Measurements from ENCODE around the gene PCDHGA4.
"Not testable (repeated sequence)": the region's sequence is repeated elsewhere in the genome, so short reads cannot be mapped to it uniquely, and the experiment has no call there.

Gene PCDHGA4

GRCh38 chr5:141387557-141388311 is 32.9 kb downstream of the PCDHGA4 start, which contains the start of gene PCDHGB4:
Gene PCDHGB4 (plus strand): TSS chr5:141387698. CDS start chr5:141387885, 187 bp downstream.
- H3K36me3 ChIP-seq (ENCODE audit: insufficient read depth, low read length); H3K4me1 ChIP-seq (ENCODE audit: insufficient read depth, low read length): not testable (repeated sequence)
- Histone ChIP-seq H3K9ac (ENCODE audit: low read depth, low read length) (peak within 1 kb of the TSS; percentile 64; the same call in 1 of the 2 replicates), H3K9me3 (ENCODE audit: control insufficient read depth, insufficient read depth, low read length) (peaks cover 17% of the 10 kb centered on the region)

- Histone ChIP-seq H3K9me3 (ENCODE audit: control insufficient read depth, insufficient read depth, low read length) (peaks cover 26% of the 10 kb centered on the region), H3K4me1 (ENCODE audit: insufficient read depth, low read length) (no peaks in the 10 kb centered on the region), H3K9ac (ENCODE audit: low read depth, low read length) (no peak overlapping the region), H3K36me3 (ENCODE audit: insufficient read depth, low read length) (peaks cover 3% of the 10 kb centered on the region)
Measured at GRCh38 chr5:141388661-141389060, 33.8 kb downstream of the PCDHGA4 start.

GRCh38 chr5:141389153-141390042 is 34.6 kb downstream of the PCDHGA4 start:
- peaks cover 32% of the 10 kb centered on the region for H3K9me3 ChIP-seq (ENCODE audit: control insufficient read depth, insufficient read depth, low read length)

DNA sequence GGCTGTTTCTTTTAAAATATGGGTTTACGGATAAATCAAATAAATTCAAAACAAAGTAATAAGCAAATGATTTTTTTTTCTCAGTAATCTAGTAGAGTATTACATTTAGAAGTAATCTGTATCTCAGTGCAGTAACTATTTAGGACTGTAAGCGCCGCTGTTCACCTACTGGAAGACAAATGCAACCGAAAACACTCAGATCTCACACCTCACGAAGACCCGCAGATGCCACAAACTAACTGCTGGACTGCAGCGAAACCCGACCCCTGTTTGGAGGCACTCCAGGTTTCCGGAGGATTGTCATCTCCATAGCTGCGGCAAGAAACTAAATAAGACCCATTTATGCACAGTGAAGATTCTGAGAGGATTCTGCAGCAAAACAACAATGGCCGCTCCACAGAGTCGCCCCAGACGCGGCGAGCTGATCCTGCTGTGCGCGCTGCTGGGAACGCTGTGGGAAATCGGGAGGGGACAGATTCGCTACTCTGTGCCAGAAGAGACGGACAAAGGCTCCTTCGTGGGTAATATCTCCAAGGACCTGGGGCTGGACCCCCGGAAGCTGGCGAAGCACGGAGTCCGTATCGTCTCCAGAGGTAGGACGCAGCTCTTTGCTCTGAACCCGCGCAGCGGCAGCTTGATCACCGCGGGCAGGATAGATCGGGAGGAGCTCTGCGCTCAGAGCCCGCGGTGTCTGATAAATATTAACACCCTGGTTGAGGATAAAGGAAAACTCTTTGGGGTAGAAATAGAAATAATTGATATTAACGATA is 37.8 kb downstream of the PCDHGA4 start, which contains the start of gene PCDHGA8:
Gene PCDHGA8, plus strand, starts transcription at position 205 of the 770 bp plus-strand sequence. Its CDS starts 181 bp downstream, at position 386.
- Histone ChIP-seq H3K36me3 (ENCODE audit: insufficient read depth, low read length) (peaks cover 7% of the 10 kb centered on the region), H3K9me3 (ENCODE audit: control insufficient read depth, insufficient read depth, low read length) (peaks cover 41% of the 10 kb centered on the region), H3K9ac (ENCODE audit: low read depth, low read length) (no peak within 1 kb of the TSS), H3K4me1 (ENCODE audit: insufficient read depth, low read length) (no peaks in the 10 kb centered on the region)

More at GRCh38 chr5:141389153-141390042, 34.6 kb downstream of the PCDHGA4 start:
- H3K9ac ChIP-seq (ENCODE audit: low read depth, low read length) = no peak overlapping the region
- H3K36me3 ChIP-seq (ENCODE audit: insufficient read depth, low read length) = peaks cover 7% of the 10 kb centered on the region
- H3K4me1 ChIP-seq (ENCODE audit: insufficient read depth, low read length) = no peaks in the 10 kb centered on the region

DNA sequence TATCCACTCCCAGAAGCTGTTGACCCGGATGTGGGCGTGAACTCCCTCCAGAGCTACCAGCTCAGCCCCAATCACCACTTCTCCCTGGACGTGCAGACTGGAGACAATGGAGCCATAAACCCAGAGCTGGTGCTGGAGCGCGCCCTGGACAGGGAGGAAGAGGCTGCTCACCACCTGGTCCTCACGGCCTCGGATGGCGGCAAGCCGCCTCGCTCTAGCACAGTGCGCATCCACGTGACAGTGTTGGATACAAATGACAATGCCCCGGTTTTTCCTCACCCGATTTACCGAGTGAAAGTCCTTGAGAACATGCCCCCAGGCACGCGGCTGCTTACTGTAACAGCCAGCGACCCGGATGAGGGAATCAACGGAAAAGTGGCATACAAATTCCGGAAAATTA is 38.4 kb downstream of the PCDHGA4 start:
- Histone ChIP-seq H3K9ac (ENCODE audit: low read depth, low read length) (no peak overlapping the region), H3K4me1 (ENCODE audit: insufficient read depth, low read length) (no peaks in the 10 kb centered on the region), H3K9me3 (ENCODE audit: control insufficient read depth, insufficient read depth, low read length) (peaks cover 41% of the 10 kb centered on the region), H3K36me3 (ENCODE audit: insufficient read depth, low read length) (peaks cover 7% of the 10 kb centered on the region)

DNA sequence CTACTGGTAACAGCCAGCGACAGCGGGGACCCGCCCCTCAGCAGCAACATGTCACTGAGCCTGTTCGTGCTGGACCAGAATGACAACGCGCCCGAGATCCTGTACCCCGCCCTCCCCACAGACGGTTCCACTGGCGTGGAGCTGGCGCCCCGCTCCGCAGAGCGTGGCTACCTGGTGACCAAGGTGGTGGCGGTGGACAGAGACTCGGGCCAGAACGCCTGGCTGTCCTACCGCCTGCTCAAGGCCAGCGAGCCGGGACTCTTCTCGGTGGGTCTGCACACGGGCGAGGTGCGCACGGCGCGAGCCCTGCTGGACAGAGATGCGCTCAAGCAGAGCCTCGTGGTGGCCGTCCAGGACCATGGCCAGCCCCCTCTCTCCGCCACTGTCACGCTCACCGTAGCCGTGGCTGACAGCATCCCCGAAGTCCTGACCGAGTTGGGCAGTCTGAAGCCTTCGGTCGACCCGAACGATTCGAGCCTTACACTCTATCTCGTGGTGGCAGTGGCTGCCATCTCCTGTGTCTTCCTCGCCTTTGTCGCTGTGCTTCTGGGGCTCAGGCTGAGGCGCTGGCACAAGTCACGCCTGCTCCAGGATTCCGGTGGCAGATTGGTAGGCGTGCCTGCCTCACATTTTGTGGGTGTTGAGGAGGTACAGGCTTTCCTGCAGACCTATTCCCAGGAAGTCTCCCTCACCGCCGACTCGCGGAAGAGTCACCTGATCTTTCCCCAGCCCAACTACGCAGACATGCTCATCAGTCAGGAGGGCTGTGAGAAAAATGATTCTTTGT is 39.8 kb downstream of the PCDHGA4 start:
- H3K36me3 ChIP-seq (ENCODE audit: insufficient read depth, low read length); H3K4me1 ChIP-seq (ENCODE audit: insufficient read depth, low read length); H3K9ac ChIP-seq (ENCODE audit: low read depth, low read length): not testable (repeated sequence)
- peaks cover 40% of the 10 kb centered on the region for H3K9me3 ChIP-seq (ENCODE audit: control insufficient read depth, insufficient read depth, low read length)

DNA sequence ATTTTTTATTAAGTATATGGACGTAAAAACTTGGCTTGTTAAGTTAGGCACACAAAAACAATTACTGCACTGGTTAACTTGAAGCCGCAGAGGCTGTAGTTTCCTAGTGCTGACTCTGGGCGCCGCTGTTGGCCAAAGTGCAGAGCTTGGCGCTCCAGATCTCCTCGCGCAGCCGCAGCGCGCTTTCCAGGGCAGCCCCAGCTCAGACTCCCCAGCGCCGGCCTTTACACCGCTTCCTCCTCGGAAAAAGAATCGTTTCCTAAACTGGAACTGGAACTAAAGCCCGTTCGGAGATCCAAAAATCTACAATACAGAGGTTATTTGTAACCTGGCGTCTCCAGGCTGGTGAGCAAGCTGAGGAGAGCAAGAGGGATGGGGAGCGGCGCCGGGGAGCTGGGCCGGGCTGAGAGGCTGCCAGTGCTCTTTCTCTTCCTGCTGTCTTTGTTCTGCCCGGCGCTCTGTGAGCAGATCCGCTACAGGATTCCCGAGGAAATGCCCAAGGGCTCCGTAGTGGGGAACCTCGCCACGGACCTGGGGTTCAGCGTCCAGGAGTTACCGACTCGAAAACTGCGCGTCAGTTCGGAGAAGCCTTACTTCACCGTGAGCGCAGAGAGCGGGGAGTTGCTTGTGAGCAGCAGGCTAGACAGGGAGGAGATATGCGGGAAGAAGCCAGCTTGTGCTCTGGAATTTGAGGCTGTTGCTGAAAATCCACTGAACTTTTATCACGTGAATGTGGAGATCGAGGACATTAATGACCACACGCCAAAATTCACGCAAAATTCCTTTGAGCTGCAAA is 43.1 kb downstream of the PCDHGA4 start, which contains the start of gene PCDHGB5:
Gene PCDHGB5, plus strand, starts transcription at position 192 of the 796 bp plus-strand sequence. Its CDS starts 181 bp downstream, at position 373.
- peaks cover 27% of the 10 kb centered on the region for H3K9me3 ChIP-seq (ENCODE audit: control insufficient read depth, insufficient read depth, low read length)
- H3K9ac ChIP-seq (ENCODE audit: low read depth, low read length); H3K4me1 ChIP-seq (ENCODE audit: insufficient read depth, low read length); H3K36me3 ChIP-seq (ENCODE audit: insufficient read depth, low read length): not testable (repeated sequence)

- Histone ChIP-seq H3K4me1 (ENCODE audit: insufficient read depth, low read length) (no peaks in the 10 kb centered on the region), H3K36me3 (ENCODE audit: insufficient read depth, low read length) (peaks cover 5% of the 10 kb centered on the region; the same call in 1 of the 2 replicates), H3K9me3 (ENCODE audit: control insufficient read depth, insufficient read depth, low read length) (peaks cover 22% of the 10 kb centered on the region), H3K9ac (ENCODE audit: low read depth, low read length) (no peak overlapping the region)
Measured at GRCh38 chr5:141398608-141399007, 43.8 kb downstream of the PCDHGA4 start.

- Histone ChIP-seq H3K9me3 (ENCODE audit: control insufficient read depth, insufficient read depth, low read length) (peaks cover 15% of the 10 kb centered on the region), H3K9ac (ENCODE audit: low read depth, low read length) (no peak overlapping the region), H3K4me1 (ENCODE audit: insufficient read depth, low read length) (no peaks in the 10 kb centered on the region), H3K36me3 (ENCODE audit: insufficient read depth, low read length) (no peaks in the 10 kb centered on the region)
Measured at GRCh38 chr5:141399555-141400258, 44.9 kb downstream of the PCDHGA4 start.

DNA sequence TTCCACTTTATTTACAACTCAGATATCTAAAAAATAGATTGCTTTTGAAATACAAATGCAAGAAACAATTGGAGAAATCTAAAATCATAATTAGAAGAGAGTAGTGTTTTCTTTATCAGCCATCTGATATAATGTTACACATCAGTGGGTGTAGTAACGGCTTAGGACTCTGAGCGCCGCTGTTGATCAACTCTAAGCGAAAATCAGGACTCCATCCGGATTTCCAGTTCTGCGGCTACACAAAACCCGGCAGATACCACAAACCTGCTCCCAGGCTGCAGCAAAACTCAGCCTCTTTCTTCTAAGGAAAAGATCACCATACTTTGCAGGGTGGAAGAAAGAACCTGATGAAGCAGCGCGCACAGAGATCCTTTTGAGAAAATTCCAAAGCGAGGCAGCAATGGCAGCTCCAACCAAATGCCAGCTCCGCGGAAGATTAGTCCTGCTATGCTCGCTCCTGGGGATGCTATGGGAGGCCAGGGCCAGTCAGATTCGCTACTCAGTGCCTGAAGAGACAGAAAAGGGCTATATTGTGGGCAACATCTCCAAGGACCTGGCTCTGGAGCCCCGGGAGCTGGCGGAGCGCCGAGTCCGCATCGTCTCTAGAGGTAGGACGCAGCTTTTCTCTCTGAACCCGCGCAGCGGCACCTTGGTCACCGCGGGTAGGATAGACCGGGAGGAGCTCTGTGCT is 47.9 kb downstream of the PCDHGA4 start, which contains the start of gene PCDHGA9:
Gene PCDHGA9, plus strand, starts transcription at position 226 of the 691 bp plus-strand sequence. Its CDS starts 175 bp downstream, at position 401.
- no peaks in the 10 kb centered on the region for H3K36me3 ChIP-seq (ENCODE audit: insufficient read depth, low read length)

DNA sequence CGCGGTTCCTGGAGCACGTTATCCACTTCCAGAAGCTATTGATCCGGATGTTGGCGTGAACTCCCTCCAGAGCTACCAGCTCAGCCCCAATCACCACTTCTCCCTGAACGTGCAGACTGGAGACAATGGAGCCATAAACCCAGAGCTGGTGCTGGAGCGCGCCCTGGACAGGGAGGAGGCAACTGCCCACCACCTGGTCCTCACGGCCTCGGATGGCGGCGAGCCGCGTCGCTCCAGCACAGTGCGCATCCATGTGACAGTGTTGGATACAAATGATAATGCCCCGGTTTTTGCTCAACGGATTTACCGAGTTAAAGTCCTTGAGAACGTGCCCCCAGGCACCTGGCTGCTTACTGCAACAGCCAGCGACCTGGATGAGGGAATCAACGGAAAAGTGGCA is 48.6 kb downstream of the PCDHGA4 start:
- no peak overlapping the region for H3K9ac ChIP-seq (ENCODE audit: low read depth, low read length)
- H3K36me3 ChIP-seq (ENCODE audit: insufficient read depth, low read length) = no peaks in the 10 kb centered on the region
- H3K9me3 ChIP-seq (ENCODE audit: control insufficient read depth, insufficient read depth, low read length) = peaks cover 6% of the 10 kb centered on the region
- H3K4me1 ChIP-seq (ENCODE audit: insufficient read depth, low read length) = no peaks in the 10 kb centered on the region

More for the DNA sequence above, 47.9 kb downstream of the PCDHGA4 start, which contains the start of gene PCDHGA9:
- Histone ChIP-seq H3K9ac (ENCODE audit: low read depth, low read length) (no peak within 1 kb of the TSS), H3K4me1 (ENCODE audit: insufficient read depth, low read length) (no peaks in the 10 kb centered on the region), H3K9me3 (ENCODE audit: control insufficient read depth, insufficient read depth, low read length) (peaks cover 6% of the 10 kb centered on the region)

Data from ES-I3 (cell line).